GM18519 (cell line): Measurements from ENCODE around the gene CSGALNACT2.
"Not testable (repeated sequence)": the region's sequence is repeated elsewhere in the genome, so short reads cannot be mapped to it uniquely, and the experiment has no call there.

Experiments
- ATAC-seq: cut with Tn5 transposase; IDR thresholded peaks from one replicate; pipeline ENCODE4 v1.9.1; 2021; ENCODE audit warnings: mild to moderate bottlenecking, moderate library complexity; ENCODE audit not compliant: unreplicated experiment, low FRiP score

The CSGALNACT2 gene

GRCh38 chr10:43211030-43211429, 72.8 kb downstream of the CSGALNACT2 start:
- ATAC-seq, result no peak

- no peak for ATAC-seq
Observed at GRCh38 chr10:43211431-43212042, 73.3 kb downstream of the CSGALNACT2 start.

GRCh38 chr10:43212043-43212721, 73.9 kb downstream of the CSGALNACT2 start:
- no peak for ATAC-seq

DNA sequence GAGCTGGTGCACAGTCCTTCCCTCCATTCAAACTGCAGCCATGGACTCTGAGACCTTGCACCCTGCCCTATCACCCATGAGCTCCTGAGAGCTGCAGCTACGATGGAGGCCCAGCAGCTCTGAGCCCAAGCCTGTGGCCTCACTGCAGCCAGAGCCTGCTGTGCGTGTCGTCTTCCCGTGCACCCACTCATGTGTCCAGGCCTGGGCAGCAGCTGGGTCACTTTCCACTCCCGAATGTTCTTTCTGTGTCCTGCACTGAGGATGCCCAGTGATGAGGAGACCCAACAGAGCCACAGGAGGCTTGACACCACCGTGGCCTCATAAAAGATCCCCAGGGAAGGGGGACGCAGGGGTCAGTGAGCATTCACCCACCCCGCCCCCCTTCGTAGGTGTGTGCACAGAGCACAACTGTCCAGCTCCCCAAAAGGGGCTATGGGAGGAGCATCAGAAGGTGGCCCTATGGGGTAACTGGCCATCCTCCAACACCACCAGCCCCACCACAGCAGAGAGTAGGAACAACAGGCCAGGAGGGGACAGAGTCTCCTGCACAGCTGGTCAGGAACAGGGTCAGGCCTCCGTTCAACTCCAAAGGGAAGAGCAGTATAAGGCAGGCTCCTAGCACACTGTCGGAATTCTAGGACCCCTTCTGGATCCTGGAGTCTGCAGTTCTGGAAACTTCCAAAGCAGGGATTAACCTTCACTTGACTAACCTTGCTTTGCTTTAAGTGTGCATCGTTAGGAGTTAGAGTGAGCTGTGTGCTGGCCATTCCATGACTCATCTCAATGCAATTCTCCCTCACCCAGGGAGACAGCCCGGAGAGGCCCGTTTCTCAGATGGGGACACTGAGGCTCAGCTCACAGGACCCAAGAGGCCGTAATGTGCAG, 76.1 kb downstream of the CSGALNACT2 start:
- no peak for ATAC-seq

GRCh38 chr10:43214956-43215561, 76.8 kb downstream of the CSGALNACT2 start:
- no peak for ATAC-seq

DNA sequence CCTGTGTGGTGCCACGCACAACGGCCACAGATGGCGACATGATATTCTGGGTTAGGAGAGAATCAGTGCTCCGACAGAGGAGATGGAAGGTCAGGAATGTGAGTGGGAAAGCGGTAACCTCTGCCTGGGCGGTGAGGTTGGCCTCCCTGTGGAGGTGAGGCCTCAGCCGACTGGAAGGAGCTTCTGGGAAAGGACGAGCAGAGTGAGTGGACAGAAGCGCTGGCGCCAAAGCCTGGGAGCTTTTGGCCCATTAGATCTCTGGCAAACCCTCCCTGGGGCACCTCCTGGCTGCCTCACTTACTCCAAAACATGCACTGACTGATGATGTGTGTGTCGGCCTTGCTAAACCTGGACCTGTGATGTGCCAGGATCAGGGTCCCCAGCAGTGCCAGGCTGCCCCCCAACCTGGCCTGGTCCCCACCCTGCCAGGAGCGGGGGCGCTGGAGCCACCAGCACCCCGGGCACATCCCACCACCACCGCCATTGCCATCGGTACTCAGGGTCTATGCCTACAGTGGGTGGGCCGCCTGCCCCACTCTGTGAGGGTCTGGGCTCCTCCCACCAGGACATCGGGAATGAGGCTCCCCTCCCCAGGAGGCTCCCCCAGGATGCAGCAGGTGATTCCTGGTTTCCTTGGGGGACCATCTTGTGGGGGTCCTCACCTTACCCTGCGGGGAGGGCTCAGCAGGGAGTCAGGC, 77.7 kb downstream of the CSGALNACT2 start:
- ATAC-seq, result no peak

DNA sequence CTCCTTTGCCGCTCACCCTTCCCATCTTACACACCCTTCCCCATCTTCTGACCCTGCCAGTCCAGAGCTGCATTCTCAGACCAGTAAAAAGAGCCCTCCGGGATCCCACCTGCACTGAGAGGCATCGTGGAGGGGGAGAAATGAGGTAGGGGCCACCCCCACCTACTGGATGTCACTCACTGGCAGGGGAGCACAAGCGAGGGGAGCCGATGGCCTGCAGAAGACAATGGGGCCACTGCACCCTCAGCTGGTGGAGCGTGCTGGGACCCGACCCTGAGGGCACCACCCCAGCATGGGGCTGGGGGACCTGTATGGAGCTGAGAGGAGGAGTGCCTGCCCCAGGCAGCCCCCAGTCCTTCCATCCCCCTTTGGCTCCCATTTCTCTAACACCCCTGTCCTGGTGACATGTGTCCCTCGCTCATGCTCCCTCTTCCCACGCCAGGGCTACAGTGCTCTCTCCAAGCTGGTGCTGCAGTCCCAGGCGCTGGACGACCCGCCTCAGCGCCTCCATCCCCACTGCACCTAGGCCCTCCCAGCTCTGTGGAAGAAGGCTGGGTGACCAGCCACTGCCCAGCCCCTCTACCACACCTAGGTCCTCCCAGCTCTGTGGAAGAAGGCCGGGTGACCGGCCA, 78.8 kb downstream of the CSGALNACT2 start:
- ATAC-seq, result no peak

DNA sequence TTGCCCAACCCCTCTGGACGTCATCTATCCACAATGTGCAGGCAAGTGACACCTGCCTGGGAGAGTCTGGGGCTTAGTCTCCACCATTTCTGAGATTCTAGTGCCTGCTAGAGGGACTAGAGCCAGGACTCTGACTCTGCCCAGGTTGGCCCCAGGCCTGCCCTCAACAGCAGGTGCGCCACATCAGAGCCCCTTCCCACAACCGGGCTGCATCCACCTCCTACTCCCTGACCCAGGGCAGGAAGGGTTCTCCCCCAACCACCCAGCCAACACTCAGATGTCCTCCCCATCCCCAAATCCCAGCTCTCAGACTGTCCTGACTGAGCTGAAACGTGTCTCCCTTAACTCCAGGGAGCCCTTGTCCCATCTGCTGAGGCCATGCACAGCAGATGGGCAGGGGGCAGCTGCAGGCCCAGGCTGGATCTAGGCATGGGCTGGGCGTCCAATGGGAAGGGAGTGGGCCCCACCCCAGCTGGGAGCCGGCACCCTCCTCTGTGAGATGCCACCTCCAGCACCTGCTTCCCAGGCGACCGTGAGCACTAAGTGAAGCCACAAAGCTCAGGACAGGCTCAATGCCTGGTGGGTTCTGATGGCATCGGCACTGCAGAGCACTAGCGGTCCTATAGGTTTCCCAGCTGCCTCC, 79.4 kb downstream of the CSGALNACT2 start:
- no peak for ATAC-seq

DNA sequence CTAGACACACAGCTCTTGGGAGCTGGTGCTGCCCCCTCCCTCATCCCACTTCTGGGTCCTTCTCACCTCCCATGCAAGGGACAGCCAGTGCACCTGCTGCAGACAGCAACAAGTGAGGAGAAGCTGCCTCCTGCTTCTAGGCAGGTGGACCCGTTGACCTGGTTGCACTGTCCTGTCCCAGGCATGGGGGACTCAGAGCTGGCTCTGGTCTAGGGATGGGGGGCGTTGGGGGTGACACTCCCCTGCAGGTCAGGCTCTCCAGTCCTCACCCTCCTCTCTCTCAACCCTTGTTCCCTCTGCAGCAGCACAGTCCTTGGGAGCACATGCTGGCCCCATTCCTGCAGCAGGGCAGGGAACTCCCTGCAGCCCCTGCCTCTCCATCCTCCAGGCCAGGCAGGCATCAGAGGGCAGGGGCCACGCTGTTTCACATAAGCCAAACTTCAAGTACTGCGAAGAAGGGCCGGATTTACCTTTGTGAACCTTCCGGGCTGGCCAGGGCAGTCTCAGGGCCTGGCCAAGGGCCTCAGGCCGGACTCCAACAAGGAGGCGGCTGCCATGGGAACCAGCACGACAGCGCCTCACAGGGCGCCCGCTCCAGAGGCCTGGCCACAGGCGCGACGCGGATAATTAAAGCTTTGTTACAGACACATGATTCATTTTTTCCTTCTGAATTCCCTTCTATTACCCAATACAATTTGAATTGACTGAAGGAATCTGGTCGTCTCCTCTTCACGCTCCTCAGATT, 80.1 kb downstream of the CSGALNACT2 start:
- ATAC-seq, result no peak

DNA sequence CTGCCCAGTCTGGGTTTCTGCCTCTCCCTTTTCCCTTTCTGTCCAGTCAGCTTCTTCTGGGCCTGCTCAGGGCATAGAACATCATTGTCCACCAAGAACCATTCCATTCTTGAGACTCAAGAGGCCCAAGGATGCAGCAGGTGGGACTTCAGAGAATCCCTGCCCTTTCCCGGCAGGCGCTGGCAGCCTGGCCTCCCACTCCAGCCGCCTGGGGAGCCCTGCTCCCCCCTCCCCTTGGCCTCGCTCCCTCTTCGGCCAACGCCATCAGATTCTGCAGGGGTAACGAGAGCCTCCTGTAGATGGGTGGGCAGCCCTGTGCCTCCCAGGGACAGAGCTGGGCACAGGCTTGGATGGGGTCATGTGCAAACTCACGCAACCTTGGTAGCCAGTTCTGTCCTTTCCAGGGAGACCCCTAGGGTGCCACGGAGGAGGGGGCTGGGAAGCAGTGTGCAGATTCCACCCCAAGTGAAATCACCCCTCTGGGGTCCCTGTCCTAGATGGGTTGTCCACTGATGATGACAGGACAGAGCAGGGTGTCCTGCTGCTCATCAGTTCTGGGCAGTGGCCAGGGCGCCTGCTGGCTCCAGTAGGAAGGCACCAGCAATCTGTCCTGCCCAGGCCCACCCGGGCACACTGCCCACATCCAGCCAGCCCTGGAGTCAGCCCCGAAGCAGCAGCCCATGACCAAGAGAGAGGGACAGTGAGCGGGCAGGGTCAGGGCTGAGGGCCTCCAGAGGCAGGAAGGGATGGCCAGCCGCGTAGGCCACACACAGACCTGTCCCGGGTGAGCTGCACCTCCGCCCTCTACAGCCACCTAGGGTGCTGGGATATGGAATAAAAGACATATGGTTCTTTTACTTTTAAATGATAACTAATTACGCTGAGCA, 80.9 kb downstream of the CSGALNACT2 start:
- no peak for ATAC-seq

- no peak for ATAC-seq
Observed at GRCh38 chr10:43219848-43220247, 81.6 kb downstream of the CSGALNACT2 start.

DNA sequence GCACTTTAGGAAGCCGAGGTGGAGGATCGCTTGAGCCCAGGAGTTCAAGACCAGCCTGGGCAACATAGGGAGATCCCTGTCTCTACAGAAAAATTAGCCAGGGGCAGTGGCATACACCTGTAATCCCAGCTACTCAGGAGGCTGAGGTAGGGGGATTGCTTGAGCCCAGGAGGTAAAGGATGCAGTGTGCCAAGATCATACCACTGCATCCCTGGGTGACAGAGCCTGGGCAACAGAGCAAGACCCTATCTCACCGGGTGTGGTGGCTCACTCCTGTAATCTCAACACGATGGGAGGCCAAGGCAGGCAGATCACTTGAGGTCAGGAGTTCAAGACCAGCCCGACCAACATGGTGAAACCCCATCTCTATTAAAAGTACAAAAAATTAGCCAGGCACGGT, 82.0 kb downstream of the CSGALNACT2 start:
- not testable (repeated sequence) for ATAC-seq

DNA sequence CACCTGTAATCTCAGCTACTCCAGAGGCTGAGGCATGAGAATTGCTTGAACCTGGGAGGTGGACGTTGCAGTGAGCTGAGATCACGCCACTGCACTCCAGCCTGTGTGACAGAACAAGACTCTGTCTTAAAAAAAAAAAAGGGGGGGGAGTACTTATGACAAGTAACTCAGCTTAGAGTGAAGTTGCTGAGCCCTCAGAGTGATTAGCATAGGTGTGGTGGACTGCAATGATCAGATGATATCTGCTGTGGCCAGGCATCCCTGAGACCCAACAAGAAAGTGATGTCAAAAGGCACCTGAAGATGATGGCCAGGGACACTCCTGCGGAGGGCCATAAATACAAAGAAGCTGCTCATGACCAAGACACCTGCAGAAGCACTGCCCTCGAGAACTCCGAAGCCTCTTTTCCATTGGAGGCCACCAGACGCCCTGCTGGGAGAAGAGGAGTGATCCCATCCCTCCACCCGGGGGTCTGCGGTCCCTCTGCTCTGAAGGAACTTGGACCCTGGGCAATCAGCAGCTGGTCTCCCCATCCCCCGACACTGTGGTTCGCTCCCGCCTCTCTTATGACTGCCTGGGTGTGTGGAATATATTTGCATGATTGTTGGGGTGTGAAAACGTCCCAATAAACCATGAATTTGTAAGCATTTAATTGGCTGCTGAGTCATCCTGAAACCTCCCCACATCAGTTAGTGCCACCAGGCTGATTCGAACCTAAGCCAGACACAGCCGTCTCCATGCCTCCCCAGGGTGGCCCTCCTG, 82.6 kb downstream of the CSGALNACT2 start:
- no peak for ATAC-seq

- ATAC-seq, result no peak
Observed at GRCh38 chr10:43221419-43222209, 83.4 kb downstream of the CSGALNACT2 start.

GRCh38 chr10:43222210-43222720, 84.0 kb downstream of the CSGALNACT2 start:
- no peak for ATAC-seq

GRCh38 chr10:43223056-43223455, 84.8 kb downstream of the CSGALNACT2 start:
- no peak for ATAC-seq
